A549 (cell line): ENCODE measurements around the gene MRPL42. TPM values are rescaled to one million over a fixed set of nuclear protein-coding genes. Genes with fewer than 3 reads are reported as not detected.
A peak's percentile ranks its signal among the peaks of the same experiment; 100 is the strongest.

Source experiments
- ATAC-seq, 2 experiments: fragments of 200-7000 bp in 1 of 2; fragments of >200 bp in 1 of 2; cut with Nextera tagmentation in 1 of 2; cut with Tn5 transposase in 1 of 2; 3 replicates each; pipeline versions ENCODE4 v1.8.0 to v1.9.1; 2018 to 2020; ENCODE audit warnings: mild to moderate bottlenecking in 1 of 2, moderate library complexity in 1 of 2
- CTCF ChIA-PET: fragments of 300-600 bp; sonication (Branson Sonifier 250); formaldehyde crosslinking; extraction: SDS; loops from one replicate; lab custom pipeline; 2021; ENCODE audit warnings: antibody characterized with exemption, inconsistent platforms; lab: Yijun Ruan, JAX
- POLR2A ChIA-PET: fragments of 350-600 bp; formaldehyde crosslinking; extraction: SDS; loops from one replicate; lab custom pipeline; 2021; ENCODE audit warnings: antibody characterized with exemption, inconsistent platforms; lab: Yijun Ruan, JAX
- DNase-seq, 2 experiments: peaks; one replicate each; pipeline versions ENCODE4 v3.0.0 to v3.0.0-alpha.2; 2011 to 2016; ENCODE audit warnings: low read depth in 1 of 2, low spot score in 1 of 2
- FAIRE-seq: peaks from 2 replicates; lab custom pipeline; 2011; peaks lifted over from hg19 to GRCh38; lab: Jason Lieb, UNC
- H3K27ac ChIP-seq, 2 experiments: fragments of >200 bp; sonication (Bioruptor Twin); formaldehyde crosslinking; 3 replicates each; pipeline ENCODE4 v1.5.1; 2016 to 2017
- H3K4me1 ChIP-seq: fragments of >200 bp; sonication (Bioruptor Twin); formaldehyde crosslinking; 3 replicates; pipeline ENCODE4 v1.6.1; 2016
- H3K4me2 ChIP-seq: fragments of >200 bp; sonication (Bioruptor Twin); formaldehyde crosslinking; 3 replicates; pipeline ENCODE4 v1.6.1; 2016
- H3K4me3 ChIP-seq: fragments of >200 bp; sonication (Bioruptor Twin); formaldehyde crosslinking; 3 replicates; pipeline ENCODE4 v1.5.1; 2016
- H3K9me3 ChIP-seq: fragments of >200 bp; sonication (Bioruptor Twin); formaldehyde crosslinking; 3 replicates; pipeline ENCODE4 v1.6.1; 2016
- BHLHE40 ChIP-seq: IDR thresholded peaks from 2 replicates; pipeline ENCODE4 v1.6.1; 2012; ENCODE audit warnings: low read depth, low read length, inconsistent platforms
- CHD4 ChIP-seq: fragments of 200-600 bp; sonication (generic); IDR thresholded peaks from 2 replicates; pipeline ENCODE4 v1.6.1; 2016; ENCODE audit warnings: antibody characterized with exemption, mild to moderate bottlenecking, borderline replicate concordance
- ESRRA ChIP-seq: fragments of 150-350 bp; IDR thresholded peaks from 2 replicates; pipeline ENCODE4 v1.6.1; 2014; ENCODE audit warnings: mild to moderate bottlenecking, low read length, borderline replicate concordance
- FOSB ChIP-seq: fragments of 250-450 bp; sonication (Bioruptor Pico); IDR thresholded peaks from 2 replicates; pipeline ENCODE4 v1.5.0; 2020; ENCODE audit warnings: mild to moderate bottlenecking, moderate library complexity
- FOSL2 ChIP-seq, 2 experiments: fragments of 450-650 bp in 1 of 2; fragments of >200 bp in 1 of 2; sonication (Bioruptor Twin) in 1 of 2; formaldehyde crosslinking; IDR thresholded peaks; 2 replicates each; pipeline versions ENCODE4 v1.5.0 to v1.6.1; 2016 to 2020; ENCODE audit warnings: mild to moderate bottlenecking in 1 of 2, moderate library complexity in 1 of 2
- HDAC2 ChIP-seq: fragments of 200-600 bp; sonication (generic); IDR thresholded peaks from 2 replicates; pipeline ENCODE4 v1.6.1; 2016
- HOXB5 ChIP-seq: fragments of 250-450 bp; sonication (Bioruptor Pico); IDR thresholded peaks from 2 replicates; pipeline ENCODE4 v1.5.0; 2020; ENCODE audit warnings: mild to moderate bottlenecking, moderate library complexity
- JUN ChIP-seq, 2 experiments: fragments of >200 bp; sonication (Bioruptor Twin); formaldehyde crosslinking; IDR thresholded peaks; 2 replicates in 1 of 2; 3 replicates in 1 of 2; pipeline ENCODE4 v1.6.1; 2016 to 2017
- JUNB ChIP-seq: fragments of >200 bp; sonication (Bioruptor Twin); formaldehyde crosslinking; IDR thresholded peaks from 2 replicates; pipeline ENCODE4 v1.6.1; 2016
- KDM1A ChIP-seq: fragments of 200-600 bp; sonication (generic); IDR thresholded peaks from 2 replicates; pipeline ENCODE4 v1.6.1; 2016; ENCODE audit warnings: low read depth, mild to moderate bottlenecking
- KDM5A ChIP-seq: fragments of 200-600 bp; sonication (generic); IDR thresholded peaks from 2 replicates; pipeline ENCODE4 v1.6.1; 2016; ENCODE audit warnings: antibody characterized with exemption, mild to moderate bottlenecking
- MAFK ChIP-seq: fragments of 450-650 bp; IDR thresholded peaks from 2 replicates; pipeline ENCODE4 v1.6.1; 2014; ENCODE audit not compliant: partially characterized antibody
- NFE2L2 ChIP-seq: fragments of 150-350 bp; conservative IDR thresholded peaks from 2 replicates; pipeline ENCODE4 v1.6.1; 2014; ENCODE audit warnings: low read length
- NPAS2 ChIP-seq: fragments of 250-450 bp; sonication (Bioruptor Pico); IDR thresholded peaks from 2 replicates; pipeline ENCODE4 v1.8.0; 2022; ENCODE audit warnings: mild to moderate bottlenecking, moderate library complexity, borderline replicate concordance
- POLR2A ChIP-seq: IDR thresholded peaks from 2 replicates; pipeline ENCODE4 v1.6.1; 2012; ENCODE audit warnings: mild to moderate bottlenecking, low read length
- RAD21 ChIP-seq, 2 experiments: fragments of >200 bp in 1 of 2; sonication (Bioruptor Twin) in 1 of 2; formaldehyde crosslinking in 1 of 2; IDR thresholded peaks in 1 of 2; conservative IDR thresholded peaks in 1 of 2; 2 replicates in 1 of 2; 3 replicates in 1 of 2; pipeline ENCODE4 v1.6.1; 2012 to 2018; ENCODE audit warnings: inconsistent platforms in 1 of 2
- RARB ChIP-seq: fragments of 250-450 bp; sonication (Bioruptor Pico); IDR thresholded peaks from 2 replicates; pipeline ENCODE4 v1.8.0; 2021; ENCODE audit warnings: mild to moderate bottlenecking, moderate library complexity
- RCOR1 ChIP-seq: fragments of 150-350 bp; IDR thresholded peaks from 2 replicates; pipeline ENCODE4 v1.6.1; 2014; ENCODE audit warnings: antibody characterized with exemption, low read length, low read depth
- RFX5 ChIP-seq: fragments of 450-650 bp; IDR thresholded peaks from 2 replicates; pipeline ENCODE4 v1.7.1; 2014; ENCODE audit warnings: antibody characterized with exemption, mild to moderate bottlenecking, moderate library complexity
- RNF2 ChIP-seq: fragments of 200-600 bp; sonication (generic); IDR thresholded peaks from 2 replicates; pipeline ENCODE4 v1.6.1; 2016; ENCODE audit warnings: low read depth, mild to moderate bottlenecking, antibody characterized with exemption, moderate library complexity, borderline replicate concordance
- SMC3 ChIP-seq: fragments of >200 bp; sonication (Bioruptor Twin); formaldehyde crosslinking; IDR thresholded peaks from 3 replicates; pipeline ENCODE4 v1.6.1; 2018; ENCODE audit warnings: inconsistent platforms
- TFCP2L1 ChIP-seq: fragments of 250-450 bp; sonication (Bioruptor Pico); IDR thresholded peaks from 2 replicates; pipeline ENCODE4 v1.5.0; 2021; ENCODE audit warnings: mild to moderate bottlenecking
- ZC3H11A ChIP-seq: fragments of 450-650 bp; IDR thresholded peaks from 2 replicates; pipeline ENCODE4 v1.6.1; 2014; ENCODE audit warnings: antibody characterized with exemption, mild to moderate bottlenecking
- ZFP36 ChIP-seq: fragments of 450-650 bp; IDR thresholded peaks from 2 replicates; pipeline ENCODE4 v1.6.1; 2014; ENCODE audit warnings: borderline replicate concordance; ENCODE audit not compliant: partially characterized antibody
- ZNF302 ChIP-seq: fragments of 250-450 bp; sonication (Bioruptor Pico); IDR thresholded peaks from 2 replicates; pipeline ENCODE4 v1.9.0; 2021; ENCODE audit warnings: inconsistent platforms, mild to moderate bottlenecking, moderate library complexity
- ZSCAN20 ChIP-seq: fragments of 250-450 bp; sonication (Bioruptor Pico); IDR thresholded peaks from 2 replicates; pipeline ENCODE4 v1.8.0; 2022; ENCODE audit warnings: mild to moderate bottlenecking, moderate library complexity
- WGBS: methylation state at CpG from one replicate; pipeline ENCODE4 v1.1.6; 2017; ENCODE audit errors: missing lambda C conversion rate; 5-methylcytosine and 5-hydroxymethylcytosine counted together
- polyA plus RNA-seq, 4 experiments: library from polyadenylated mRNA; depleted of rRNA in 3 of 4; stranded (reverse); fragments of >200 nt; fragmentation: RNase III in 1 of 4; extraction: RNeasy Plus Mini Kit Qiagen cat#74134 plus additional on column Dnase treatment in 1 of 4; gene quantifications; 2 replicates in 3 of 4; 3 replicates in 1 of 4; pipeline ENCODE4 v1.2.3, GENCODE V29; 2011 to 2017
- TF ChIP-seq, protein P1 (sequence below): IDR thresholded peaks from 2 replicates; pipeline ENCODE4 v1.6.1; 2012
- TF ChIP-seq, protein P2 (sequence below): fragments of 450-650 bp; IDR thresholded peaks from 2 replicates; pipeline ENCODE4 v1.6.1; 2014; ENCODE audit warnings: antibody characterized with exemption
- TF ChIP-seq, protein P3 (sequence below): fragments of 150-350 bp; IDR thresholded peaks from 2 replicates; pipeline ENCODE4 v1.6.1; 2014; ENCODE audit warnings: low read depth, mild to moderate bottlenecking, low read length
- TF ChIP-seq, protein P4 (sequence below): IDR thresholded peaks from 2 replicates; pipeline ENCODE4 v1.6.1; 2012
- TF ChIP-seq, protein P5 (sequence below): fragments of 250-450 bp; sonication (Bioruptor Pico); IDR thresholded peaks from 2 replicates; pipeline ENCODE4 v1.5.0; 2020; ENCODE audit warnings: low read depth, mild to moderate bottlenecking, moderate library complexity
- TF ChIP-seq, protein P6 (sequence below): fragments of 200-600 bp; sonication (generic); IDR thresholded peaks from 2 replicates; pipeline ENCODE4 v1.6.1; 2016; ENCODE audit warnings: antibody characterized with exemption, mild to moderate bottlenecking, moderate library complexity
- TF ChIP-seq, protein P7 (sequence below): IDR thresholded peaks from 2 replicates; pipeline ENCODE4 v1.6.1; 2012; ENCODE audit warnings: low read depth, borderline replicate concordance

Gene MRPL42
- polyA plus RNA-seq, 2 of the 4 experiments (the other 2 are of a cell fraction): 73.6 to 201 TPM

DNA sequence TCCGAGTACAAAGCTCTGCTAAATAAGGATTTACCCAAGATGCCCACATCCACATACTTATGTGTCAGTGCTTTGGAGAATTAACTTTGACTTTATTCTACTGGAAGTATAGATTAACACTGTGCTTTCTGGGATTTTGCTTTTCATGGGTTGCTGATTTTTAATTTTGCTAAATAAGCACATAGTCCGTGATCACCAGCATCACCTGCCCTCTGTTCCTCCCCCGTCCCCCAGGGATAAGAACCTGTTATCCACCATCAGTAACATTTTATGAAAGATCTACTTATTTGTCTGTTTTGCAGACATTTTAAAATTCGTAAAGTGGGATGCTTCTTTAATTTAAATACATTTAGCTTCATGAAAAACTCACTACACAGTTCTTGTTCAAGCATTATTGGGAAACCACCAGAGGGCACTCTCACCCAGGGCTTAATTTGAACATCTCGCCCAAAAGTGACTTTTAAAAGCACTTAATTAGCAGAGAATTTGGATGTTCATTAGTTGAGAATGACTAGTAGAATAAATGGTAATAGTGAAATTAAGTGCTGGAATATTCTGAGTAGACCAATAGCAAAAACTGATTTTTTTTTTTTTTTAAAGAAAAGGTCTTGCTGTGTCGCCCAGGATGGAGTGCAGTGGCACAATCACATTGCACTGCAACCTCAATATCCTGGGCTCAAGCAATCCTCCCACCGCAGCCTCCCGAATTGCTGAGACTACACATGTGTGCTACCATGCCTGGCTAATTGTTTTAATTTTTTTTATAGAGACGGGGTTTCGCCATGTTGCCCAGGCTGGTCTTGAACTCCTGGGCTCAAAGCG is 35.7 kb downstream of the MRPL42 start:
- DNase-seq (peak in 1 of 2 experiments; percentile 52), FAIRE-seq (peak; percentile 67), ATAC-seq (peak; percentile 39 to 70; a peak in 3 of 6 replicates)
- H3K4me2 ChIP-seq: no peak overlapping the region
- 59% methylated on average over 11 of the region's 11 CpGs for WGBS
- POLR2A ChIA-PET: interaction anchor here (0.5 to 1.9 kb wide), 3 partner anchors 24 to 598 kb away, joined by 3 to 9 read pairs (median 6); no protein-coding TSS in a partner anchor
- no peak overlapping the region for H3K4me3 ChIP-seq
- no peaks in the 10 kb centered on the region for H3K9me3 ChIP-seq
- H3K27ac ChIP-seq: no peak overlapping the region
- H3K4me1 ChIP-seq: no peaks in the 10 kb centered on the region
- CTCF ChIA-PET: interaction anchor here (0.6 to 12.2 kb wide), 69 partner anchors 8 to 760 kb away, joined by 3 to 334 read pairs (median 4); partner anchors contain the start of gene SOCS2
- TF ChIP-seq JUNB (no peak), SMC3 (peak; percentile 97), KDM1A (no peak), POLR2A (no peak), FOSL2 (IDR thresholded peaks at IDR 0.05) (no peak), FOSL2 (CRISPR knock-in tag; IDR thresholded peaks at IDR 0.05) (no peak), BHLHE40 (no peak), RNF2 (no peak), MAFK (peak; percentile 80), RARB (CRISPR knock-in tag) (no peak), NPAS2 (CRISPR knock-in tag) (no peak), ZNF302 (CRISPR knock-in tag) (no peak), RCOR1 (no peak), HOXB5 (CRISPR knock-in tag) (no peak), TFCP2L1 (CRISPR knock-in tag) (no peak), KDM5A (no peak), ZSCAN20 (CRISPR knock-in tag) (no peak), FOSB (no peak), HDAC2 (no peak), RFX5 (no peak), CHD4 (no peak), ZFP36 (no peak), NFE2L2 (no peak), ESRRA (no peak), ZC3H11A (no peak), JUN (IDR thresholded peaks at IDR 0.05) (no peak), RAD21 (conservative IDR thresholded peaks at IDR 0.05 in 1 of 2, IDR thresholded peaks at IDR 0.05 in 1 of 2) (peak; percentile 94 to 96)
- TF ChIP-seq, protein P1, sequence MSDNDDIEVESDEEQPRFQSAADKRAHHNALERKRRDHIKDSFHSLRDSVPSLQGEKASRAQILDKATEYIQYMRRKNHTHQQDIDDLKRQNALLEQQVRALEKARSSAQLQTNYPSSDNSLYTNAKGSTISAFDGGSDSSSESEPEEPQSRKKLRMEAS: no peak
- TF ChIP-seq, protein P2, sequence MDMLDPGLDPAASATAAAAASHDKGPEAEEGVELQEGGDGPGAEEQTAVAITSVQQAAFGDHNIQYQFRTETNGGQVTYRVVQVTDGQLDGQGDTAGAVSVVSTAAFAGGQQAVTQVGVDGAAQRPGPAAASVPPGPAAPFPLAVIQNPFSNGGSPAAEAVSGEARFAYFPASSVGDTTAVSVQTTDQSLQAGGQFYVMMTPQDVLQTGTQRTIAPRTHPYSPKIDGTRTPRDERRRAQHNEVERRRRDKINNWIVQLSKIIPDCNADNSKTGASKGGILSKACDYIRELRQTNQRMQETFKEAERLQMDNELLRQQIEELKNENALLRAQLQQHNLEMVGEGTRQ: no peak
- TF ChIP-seq, protein P3, sequence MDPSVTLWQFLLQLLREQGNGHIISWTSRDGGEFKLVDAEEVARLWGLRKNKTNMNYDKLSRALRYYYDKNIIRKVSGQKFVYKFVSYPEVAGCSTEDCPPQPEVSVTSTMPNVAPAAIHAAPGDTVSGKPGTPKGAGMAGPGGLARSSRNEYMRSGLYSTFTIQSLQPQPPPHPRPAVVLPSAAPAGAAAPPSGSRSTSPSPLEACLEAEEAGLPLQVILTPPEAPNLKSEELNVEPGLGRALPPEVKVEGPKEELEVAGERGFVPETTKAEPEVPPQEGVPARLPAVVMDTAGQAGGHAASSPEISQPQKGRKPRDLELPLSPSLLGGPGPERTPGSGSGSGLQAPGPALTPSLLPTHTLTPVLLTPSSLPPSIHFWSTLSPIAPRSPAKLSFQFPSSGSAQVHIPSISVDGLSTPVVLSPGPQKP: no peak
- TF ChIP-seq, protein P4, sequence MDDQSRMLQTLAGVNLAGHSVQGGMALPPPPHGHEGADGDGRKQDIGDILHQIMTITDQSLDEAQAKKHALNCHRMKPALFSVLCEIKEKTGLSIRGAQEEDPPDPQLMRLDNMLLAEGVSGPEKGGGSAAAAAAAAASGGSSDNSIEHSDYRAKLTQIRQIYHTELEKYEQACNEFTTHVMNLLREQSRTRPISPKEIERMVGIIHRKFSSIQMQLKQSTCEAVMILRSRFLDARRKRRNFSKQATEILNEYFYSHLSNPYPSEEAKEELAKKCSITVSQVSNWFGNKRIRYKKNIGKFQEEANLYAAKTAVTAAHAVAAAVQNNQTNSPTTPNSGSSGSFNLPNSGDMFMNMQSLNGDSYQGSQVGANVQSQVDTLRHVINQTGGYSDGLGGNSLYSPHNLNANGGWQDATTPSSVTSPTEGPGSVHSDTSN: no peak
- TF ChIP-seq, protein P5, sequence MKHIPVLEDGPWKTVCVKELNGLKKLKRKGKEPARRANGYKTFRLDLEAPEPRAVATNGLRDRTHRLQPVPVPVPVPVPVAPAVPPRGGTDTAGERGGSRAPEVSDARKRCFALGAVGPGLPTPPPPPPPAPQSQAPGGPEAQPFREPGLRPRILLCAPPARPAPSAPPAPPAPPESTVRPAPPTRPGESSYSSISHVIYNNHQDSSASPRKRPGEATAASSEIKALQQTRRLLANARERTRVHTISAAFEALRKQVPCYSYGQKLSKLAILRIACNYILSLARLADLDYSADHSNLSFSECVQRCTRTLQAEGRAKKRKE (CRISPR knock-in tag): no peak
- TF ChIP-seq, protein P6, sequence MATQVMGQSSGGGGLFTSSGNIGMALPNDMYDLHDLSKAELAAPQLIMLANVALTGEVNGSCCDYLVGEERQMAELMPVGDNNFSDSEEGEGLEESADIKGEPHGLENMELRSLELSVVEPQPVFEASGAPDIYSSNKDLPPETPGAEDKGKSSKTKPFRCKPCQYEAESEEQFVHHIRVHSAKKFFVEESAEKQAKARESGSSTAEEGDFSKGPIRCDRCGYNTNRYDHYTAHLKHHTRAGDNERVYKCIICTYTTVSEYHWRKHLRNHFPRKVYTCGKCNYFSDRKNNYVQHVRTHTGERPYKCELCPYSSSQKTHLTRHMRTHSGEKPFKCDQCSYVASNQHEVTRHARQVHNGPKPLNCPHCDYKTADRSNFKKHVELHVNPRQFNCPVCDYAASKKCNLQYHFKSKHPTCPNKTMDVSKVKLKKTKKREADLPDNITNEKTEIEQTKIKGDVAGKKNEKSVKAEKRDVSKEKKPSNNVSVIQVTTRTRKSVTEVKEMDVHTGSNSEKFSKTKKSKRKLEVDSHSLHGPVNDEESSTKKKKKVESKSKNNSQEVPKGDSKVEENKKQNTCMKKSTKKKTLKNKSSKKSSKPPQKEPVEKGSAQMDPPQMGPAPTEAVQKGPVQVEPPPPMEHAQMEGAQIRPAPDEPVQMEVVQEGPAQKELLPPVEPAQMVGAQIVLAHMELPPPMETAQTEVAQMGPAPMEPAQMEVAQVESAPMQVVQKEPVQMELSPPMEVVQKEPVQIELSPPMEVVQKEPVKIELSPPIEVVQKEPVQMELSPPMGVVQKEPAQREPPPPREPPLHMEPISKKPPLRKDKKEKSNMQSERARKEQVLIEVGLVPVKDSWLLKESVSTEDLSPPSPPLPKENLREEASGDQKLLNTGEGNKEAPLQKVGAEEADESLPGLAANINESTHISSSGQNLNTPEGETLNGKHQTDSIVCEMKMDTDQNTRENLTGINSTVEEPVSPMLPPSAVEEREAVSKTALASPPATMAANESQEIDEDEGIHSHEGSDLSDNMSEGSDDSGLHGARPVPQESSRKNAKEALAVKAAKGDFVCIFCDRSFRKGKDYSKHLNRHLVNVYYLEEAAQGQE: no peak
- TF ChIP-seq, protein P7, sequence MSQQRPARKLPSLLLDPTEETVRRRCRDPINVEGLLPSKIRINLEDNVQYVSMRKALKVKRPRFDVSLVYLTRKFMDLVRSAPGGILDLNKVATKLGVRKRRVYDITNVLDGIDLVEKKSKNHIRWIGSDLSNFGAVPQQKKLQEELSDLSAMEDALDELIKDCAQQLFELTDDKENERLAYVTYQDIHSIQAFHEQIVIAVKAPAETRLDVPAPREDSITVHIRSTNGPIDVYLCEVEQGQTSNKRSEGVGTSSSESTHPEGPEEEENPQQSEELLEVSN: no peak
